Esophagus muscularis mucosa (tissue), 4 donors: Measurements from ENCODE around the gene PHLPP2. TPM values are rescaled to one million over a fixed set of nuclear protein-coding genes. Genes with fewer than 3 reads are reported as not detected.

ENCODE experiments used
- DNase-seq: peaks from one replicate; pipeline ENCODE4 v3.0.0-alpha.2; 2017; ENCODE audit errors: extremely low spot score
- H3K27ac ChIP-seq, 4 donors: fragments of 200-600 bp; sonication (generic); replicated peaks in 1 of 4; 1 replicate in 3 of 4; 2 replicates in 1 of 4; pipeline ENCODE4 v1.5.1; 2016 to 2019; ENCODE audit warnings: mild to moderate bottlenecking in 1 of 4
- H3K27me3 ChIP-seq, 4 donors: fragments of 200-600 bp; sonication (generic); one replicate each; pipeline versions ENCODE4 v1.5.1 to v1.6.0; 2016 to 2019
- H3K36me3 ChIP-seq, 4 donors: fragments of 200-600 bp; sonication (generic); one replicate each; pipeline ENCODE4 v1.5.1; 2016 to 2019
- H3K4me1 ChIP-seq, 4 donors: fragments of 200-600 bp; sonication (generic); one replicate each; pipeline ENCODE4 v1.5.1; 2016 to 2019
- H3K4me3 ChIP-seq, 4 donors: fragments of 200-600 bp; sonication (generic); 1 replicate in 2 of 4; 2 replicates in 2 of 4; pipeline ENCODE4 v1.5.1; 2016 to 2019; ENCODE audit warnings: mild to moderate bottlenecking in 4 of 4, moderate library complexity in 1 of 4
- H3K9me3 ChIP-seq, 4 donors: fragments of 200-600 bp; sonication (generic); 1 replicate in 3 of 4; 2 replicates in 1 of 4; pipeline ENCODE4 v1.5.1; 2016 to 2019
- EP300 ChIP-seq: sonication (generic); formaldehyde crosslinking; IDR thresholded peaks from one replicate; pipeline ENCODE4 v1.6.1; 2017; ENCODE audit warnings: antibody characterized with exemption
- POLR2A ChIP-seq: fragments of 450-650 bp; IDR thresholded peaks from one replicate; pipeline ENCODE4 v1.6.1; 2017; ENCODE audit warnings: antibody characterized with exemption, moderate library complexity, mild to moderate bottlenecking, low read depth
- POLR2AphosphoS5 ChIP-seq, 2 donors: sonication (generic); formaldehyde crosslinking; IDR thresholded peaks; one replicate each; pipeline ENCODE4 v1.6.1; 2017; ENCODE audit warnings: antibody characterized with exemption in 2 of 2
- WGBS: methylation state at CpG from one replicate; pipeline ENCODE4 v1.1.5; 2018; 5-methylcytosine and 5-hydroxymethylcytosine counted together
- intact Hi-C: fragments of 100-400 bp; cut with DNase I; formaldehyde crosslinking; loops from one replicate; pipeline ENCODE4 v1.15.1; 2023
- total RNA-seq, 4 donors: library from RNA; depleted of rRNA; stranded (reverse); fragments of >200 nt; gene quantifications; one replicate each; pipeline versions ENCODE4 v1.1.0 to v1.2.1, GENCODE V29; 2016
- TF ChIP-seq, protein P1 (sequence below), 3 experiments: fragments of 200-600 bp in 2 of 3; fragments of 450-650 bp in 1 of 3; sonication (generic) in 2 of 3; IDR thresholded peaks; one replicate each; pipeline ENCODE4 v1.5.1; 2017 to 2019; ENCODE audit warnings: antibody characterized with exemption in 3 of 3, mild to moderate bottlenecking in 2 of 3, moderate library complexity in 1 of 3

PHLPP2 gene
- total RNA-seq, 4 donors from 2014 or later: 10.4 to 21.1 (median 17.0) TPM

DNA sequence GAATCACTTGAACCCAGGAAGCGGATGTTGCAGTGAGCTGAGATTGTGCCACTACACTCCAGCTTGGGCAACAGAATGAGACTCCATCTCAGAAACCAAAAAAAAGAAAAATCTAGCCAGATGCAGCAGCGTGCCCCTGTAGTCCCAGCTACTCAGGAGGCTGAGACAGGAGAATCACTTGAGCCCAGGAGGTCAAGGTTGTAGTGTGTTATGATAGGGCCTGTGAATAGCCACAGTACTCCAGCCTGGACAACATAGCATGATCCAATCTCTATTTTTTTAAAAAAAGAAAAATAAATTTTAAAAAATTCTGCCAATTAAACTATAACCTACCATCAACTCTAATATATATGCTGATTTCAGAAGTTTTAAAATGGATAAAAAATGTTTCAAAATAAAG lies 15.8 kb downstream of the PHLPP2 start:
- WGBS: 96% methylated on average over 2 of the region's 2 CpGs
- Histone ChIP-seq H3K27ac (no peak overlapping the region), H3K36me3 (peaks cover 0 to 12% (median 1%) of the 10 kb centered on the region in 4 donors), H3K27me3 (no peaks in the 10 kb centered on the region), H3K4me3 (no peak overlapping the region), H3K9me3 (no peaks in the 10 kb centered on the region), H3K4me1 (peaks cover 0 to 28% (median 10%) of the 10 kb centered on the region in 4 donors)
- no peak for DNase-seq
- intact Hi-C loops: no loop called here
- TF ChIP-seq POLR2AphosphoS5 (IDR thresholded peaks at IDR 0.05) (no peak), POLR2A (no peak), EP300 (no peak)
- TF ChIP-seq, protein P1, sequence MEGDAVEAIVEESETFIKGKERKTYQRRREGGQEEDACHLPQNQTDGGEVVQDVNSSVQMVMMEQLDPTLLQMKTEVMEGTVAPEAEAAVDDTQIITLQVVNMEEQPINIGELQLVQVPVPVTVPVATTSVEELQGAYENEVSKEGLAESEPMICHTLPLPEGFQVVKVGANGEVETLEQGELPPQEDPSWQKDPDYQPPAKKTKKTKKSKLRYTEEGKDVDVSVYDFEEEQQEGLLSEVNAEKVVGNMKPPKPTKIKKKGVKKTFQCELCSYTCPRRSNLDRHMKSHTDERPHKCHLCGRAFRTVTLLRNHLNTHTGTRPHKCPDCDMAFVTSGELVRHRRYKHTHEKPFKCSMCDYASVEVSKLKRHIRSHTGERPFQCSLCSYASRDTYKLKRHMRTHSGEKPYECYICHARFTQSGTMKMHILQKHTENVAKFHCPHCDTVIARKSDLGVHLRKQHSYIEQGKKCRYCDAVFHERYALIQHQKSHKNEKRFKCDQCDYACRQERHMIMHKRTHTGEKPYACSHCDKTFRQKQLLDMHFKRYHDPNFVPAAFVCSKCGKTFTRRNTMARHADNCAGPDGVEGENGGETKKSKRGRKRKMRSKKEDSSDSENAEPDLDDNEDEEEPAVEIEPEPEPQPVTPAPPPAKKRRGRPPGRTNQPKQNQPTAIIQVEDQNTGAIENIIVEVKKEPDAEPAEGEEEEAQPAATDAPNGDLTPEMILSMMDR (IDR thresholded peaks at IDR 0.05): no peak

DNA sequence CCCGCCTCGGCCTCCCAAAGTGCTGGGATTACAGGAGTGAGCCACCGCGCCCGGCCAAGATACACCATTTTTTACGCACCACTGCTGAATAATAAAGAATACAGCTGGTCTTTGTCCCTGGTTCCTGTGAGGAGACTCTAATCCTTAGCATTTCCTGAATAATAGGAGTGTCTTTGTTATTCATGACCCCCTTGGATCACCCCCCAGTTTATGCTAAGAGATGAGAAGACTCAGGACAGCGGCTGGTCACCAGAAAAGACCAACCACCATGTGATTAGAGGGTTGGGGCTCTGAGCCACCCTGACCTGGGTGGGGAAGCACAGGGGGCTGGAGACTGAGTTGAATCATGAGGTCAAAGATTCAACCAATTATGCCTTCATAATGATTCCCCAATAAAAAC lies 17.3 kb downstream of the PHLPP2 start:
- intact Hi-C loops: no loop called here
- Histone ChIP-seq H3K36me3 (peaks cover 0 to 6% (median under 1%) of the 10 kb centered on the region in 4 donors), H3K9me3 (no peaks in the 10 kb centered on the region), H3K4me1 (peaks cover 0 to 28% (median 10%) of the 10 kb centered on the region in 4 donors), H3K27me3 (no peaks in the 10 kb centered on the region), H3K27ac (no peak overlapping the region), H3K4me3 (no peak overlapping the region)
- TF ChIP-seq, protein P1 (IDR thresholded peaks at IDR 0.05): no peak
- 97% methylated on average over 4 of the region's 7 CpGs for WGBS
- no peak for DNase-seq

DNA sequence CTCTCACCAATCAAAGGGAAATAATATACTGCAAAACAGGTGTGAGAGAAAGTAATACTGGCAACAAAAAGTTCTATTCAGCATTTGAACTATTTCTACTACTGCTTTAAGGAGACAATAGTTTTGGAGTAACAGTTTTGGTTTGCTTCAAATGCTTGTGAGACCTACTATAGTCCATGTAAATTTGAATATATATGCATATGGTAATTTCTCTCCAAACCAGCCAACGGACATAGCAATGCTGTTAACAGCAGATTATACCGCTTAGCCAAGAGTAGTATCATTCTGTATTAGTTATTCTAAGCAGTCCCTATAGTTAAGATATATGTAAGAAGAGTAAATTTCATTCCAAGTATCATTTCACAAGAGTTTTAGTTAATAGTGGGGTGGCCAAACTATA lies 18.5 kb downstream of the PHLPP2 start:
- no peaks in the 10 kb centered on the region for H3K9me3 ChIP-seq
- WGBS: 94% methylated on average over 2 of the region's 2 CpGs
- no peak for DNase-seq
- no peaks in the 10 kb centered on the region for H3K27me3 ChIP-seq
- TF ChIP-seq EP300: no peak
- TF ChIP-seq, protein P1 (IDR thresholded peaks at IDR 0.05): no peak
- no peak for TF ChIP-seq POLR2A
- no peak for TF ChIP-seq POLR2AphosphoS5 (IDR thresholded peaks at IDR 0.05)
- H3K4me1 ChIP-seq: peaks cover 0 to 28% (median 10%) of the 10 kb centered on the region in 4 donors
- no peak overlapping the region for H3K27ac ChIP-seq
- intact Hi-C loops: no loop called here
- H3K4me3 ChIP-seq: no peak overlapping the region
- peaks cover 0 to 11% (median 7%) of the 10 kb centered on the region in 4 donors for H3K36me3 ChIP-seq

DNA sequence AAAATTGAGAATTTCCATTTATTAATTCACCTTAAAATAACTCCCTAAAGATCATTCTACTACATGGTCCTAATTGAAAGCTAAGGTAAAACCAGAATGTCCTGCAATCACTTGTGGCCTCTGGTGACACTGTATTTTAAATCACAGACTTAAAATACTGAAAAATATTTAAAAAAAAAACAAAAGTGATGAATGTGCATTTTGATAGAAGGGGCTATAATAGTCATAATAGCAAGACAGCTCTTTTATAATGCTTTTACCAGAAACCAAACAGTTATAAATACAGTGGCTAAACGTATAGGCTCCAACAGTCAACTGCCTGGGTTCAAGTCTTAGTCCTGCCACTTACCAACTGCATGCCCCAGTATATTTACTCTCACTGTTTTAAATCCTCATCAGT lies 21.2 kb downstream of the PHLPP2 start:
- WGBS: 87% methylated on average over 1 of the region's 1 CpG
- no peak overlapping the region for H3K4me3 ChIP-seq
- peaks cover 0 to 36% (median 19%) of the 10 kb centered on the region in 4 donors for H3K36me3 ChIP-seq
- no peaks in the 10 kb centered on the region for H3K27me3 ChIP-seq
- DNase-seq: no peak
- peaks cover 0 to 6% (median 0%) of the 10 kb centered on the region in 4 donors for H3K4me1 ChIP-seq
- TF ChIP-seq POLR2AphosphoS5 (IDR thresholded peaks at IDR 0.05): no peak
- TF ChIP-seq, protein P1 (IDR thresholded peaks at IDR 0.05): no peak
- no peak for TF ChIP-seq POLR2A
- TF ChIP-seq EP300: no peak
- intact Hi-C loops: no loop called here
- H3K9me3 ChIP-seq: no peaks in the 10 kb centered on the region
- no peak overlapping the region for H3K27ac ChIP-seq

DNA sequence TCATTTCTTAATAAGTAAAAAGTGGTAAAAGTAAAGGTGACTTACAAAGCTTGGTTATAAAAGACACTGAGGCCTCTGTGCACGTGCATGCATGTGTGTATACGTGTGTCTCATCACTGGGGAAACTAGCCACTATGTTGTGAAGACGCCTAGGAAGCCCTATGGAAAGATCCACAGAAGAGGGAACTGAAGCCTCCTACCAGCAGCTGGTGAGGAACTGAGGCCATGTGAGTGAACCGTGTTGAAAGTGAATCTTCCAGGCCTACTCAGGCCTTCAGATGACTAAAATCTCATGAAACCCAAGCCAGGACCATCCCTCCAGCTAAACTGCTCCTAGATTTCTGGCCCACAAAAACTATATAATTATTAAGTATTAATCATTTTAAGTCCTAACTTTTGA lies 23.7 kb downstream of the PHLPP2 start:
- WGBS: 87% methylated on average over 4 of the region's 4 CpGs

More for the DNA sequence above, 23.7 kb downstream of the PHLPP2 start:
- no peak overlapping the region for H3K4me3 ChIP-seq
- intact Hi-C loops: no loop called here
- no peaks in the 10 kb centered on the region for H3K9me3 ChIP-seq
- peaks cover 0 to 41% (median 25%) of the 10 kb centered on the region in 4 donors for H3K36me3 ChIP-seq
- no peaks in the 10 kb centered on the region for H3K4me1 ChIP-seq
- no peaks in the 10 kb centered on the region for H3K27me3 ChIP-seq
- TF ChIP-seq POLR2AphosphoS5 (IDR thresholded peaks at IDR 0.05) (no peak), POLR2A (no peak), EP300 (no peak)
- TF ChIP-seq, protein P1 (IDR thresholded peaks at IDR 0.05): no peak
- no peak overlapping the region for H3K27ac ChIP-seq
- DNase-seq: no peak
